Islet precursor cell (in vitro differentiated cells): ENCODE data around the gene PLEKHB2.
"Not testable (repeated sequence)": the region's sequence is repeated elsewhere in the genome, so short reads cannot be mapped to it uniquely, and the experiment has no call there.

ENCODE experiments used
- DNase-seq: peaks from one replicate; pipeline ENCODE4 v3.0.0-alpha.2; 2018

The PLEKHB2 gene

DNA sequence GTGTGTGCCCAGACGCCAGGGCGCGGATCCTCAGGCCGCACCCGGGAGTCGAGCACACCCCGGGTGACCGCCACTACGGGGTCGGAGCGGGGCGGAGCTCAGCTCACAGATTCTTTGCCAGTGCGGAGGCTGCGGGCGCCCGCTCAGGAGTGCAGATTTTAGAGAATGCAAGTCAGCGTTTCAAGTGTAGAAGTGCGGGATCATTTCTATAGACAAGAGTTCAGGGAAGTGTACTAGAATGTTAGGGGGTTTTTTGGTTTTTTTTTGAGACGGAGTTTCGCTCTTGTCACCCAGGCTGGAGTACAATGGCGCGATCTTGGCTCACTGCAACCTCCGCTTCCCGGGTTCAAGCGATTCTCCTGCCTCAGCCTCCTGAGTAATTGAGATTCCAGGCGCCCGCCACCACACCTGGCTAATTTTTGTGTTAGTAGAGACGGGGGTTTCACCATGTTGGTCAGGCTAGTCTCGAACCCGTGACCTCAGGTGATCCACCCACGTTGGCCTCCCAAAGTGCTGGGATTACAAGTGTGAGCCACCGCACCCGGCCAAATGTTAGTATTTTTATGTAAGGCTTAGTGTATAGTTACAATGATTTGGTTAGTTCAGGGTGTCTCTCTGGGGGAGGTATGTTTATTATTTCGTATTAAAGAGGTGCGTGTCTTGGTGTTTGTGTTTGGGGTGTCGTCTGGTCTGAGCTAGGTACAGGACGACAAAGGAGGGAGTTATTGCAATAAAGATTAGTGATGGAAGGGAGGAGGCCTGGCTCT, 11.3 kb upstream of the PLEKHB2 start:
- no peak for DNase-seq

- no peak for DNase-seq
These were observed 10.5 kb upstream of the PLEKHB2 start for GRCh38 chr2:131094463-131095281.

GRCh38 chr2:131103165-131103564, 2.0 kb upstream of the PLEKHB2 start:
- DNase-seq = no peak

GRCh38 chr2:131104487-131105155, 515 bp upstream of the PLEKHB2 start:
- DNase-seq = no peak

DNA sequence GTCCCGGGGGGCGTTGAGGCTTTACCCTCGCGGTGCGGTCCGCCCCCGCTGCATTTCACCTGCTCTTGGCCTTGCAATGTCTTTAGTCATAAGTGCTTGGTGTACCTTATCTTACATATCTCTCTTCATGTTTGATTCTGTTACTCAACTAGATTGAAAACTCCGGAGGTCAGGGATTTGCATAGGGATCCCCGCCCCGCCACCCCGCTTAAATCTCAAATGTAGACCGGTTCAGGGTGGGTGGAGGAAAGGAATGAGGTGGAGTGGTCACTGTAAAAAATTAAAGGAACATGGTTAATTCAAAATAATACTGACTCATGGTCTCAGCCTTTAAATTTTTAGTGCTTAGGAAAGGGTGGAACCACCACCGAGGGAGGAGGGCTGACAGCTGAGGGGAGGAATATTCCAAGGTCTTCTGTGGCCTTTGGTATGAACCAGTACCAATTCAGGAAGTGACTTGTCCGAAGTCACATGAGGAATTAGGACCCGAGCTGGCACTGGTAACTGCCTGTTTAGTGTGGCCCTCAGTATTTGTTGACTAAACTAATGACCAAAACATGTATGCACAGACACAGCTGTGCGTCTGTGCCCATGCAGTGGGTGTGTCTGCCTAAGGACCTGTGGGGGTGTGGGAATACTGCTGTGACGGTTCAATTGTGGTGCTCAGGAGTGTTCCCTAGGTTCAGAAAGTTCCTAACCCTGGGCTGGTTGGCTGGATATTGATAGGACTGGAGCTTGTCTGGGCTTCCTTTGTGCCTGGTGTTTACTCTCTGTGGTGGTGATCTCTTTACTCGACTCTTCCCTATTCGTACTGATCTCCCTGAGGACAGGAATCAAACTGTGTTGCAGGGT, 1.0 kb downstream of the PLEKHB2 start:
- DNase-seq = peak; percentile 77

- DNase-seq = no peak
These were observed 7.4 kb downstream of the PLEKHB2 start for GRCh38 chr2:131112529-131112928.

DNA sequence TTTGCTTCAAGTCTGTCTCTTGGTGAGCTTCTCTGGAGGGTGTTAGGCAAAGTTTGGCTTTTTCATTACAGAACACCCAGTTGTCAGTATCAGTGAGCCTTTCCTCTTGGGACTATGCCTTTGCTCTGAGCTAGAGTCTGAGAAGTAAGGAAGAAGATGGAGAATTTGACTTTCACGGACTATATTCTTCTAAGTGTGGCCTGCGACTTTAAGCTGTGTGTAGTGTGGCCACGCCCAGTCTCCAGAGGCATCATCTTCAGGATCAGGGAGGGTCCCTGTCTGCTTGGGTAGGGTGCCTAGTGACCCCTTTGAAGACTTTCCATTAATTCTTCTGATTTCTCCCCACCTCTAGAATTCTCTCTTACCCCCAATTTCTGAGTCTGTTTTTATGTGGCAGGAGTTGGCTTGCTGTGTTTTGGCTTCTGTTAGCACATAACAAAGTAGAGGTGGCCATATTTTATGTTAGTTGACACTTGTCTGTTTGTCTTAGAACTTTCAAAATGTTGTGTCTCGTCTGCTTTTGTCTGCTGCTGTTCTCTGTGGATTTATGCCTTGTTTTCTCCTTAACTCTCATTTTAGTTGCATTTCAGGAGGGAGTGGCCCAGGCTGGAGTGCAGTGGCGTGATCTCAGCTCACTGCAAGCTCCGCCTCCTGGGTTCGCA, 8.6 kb downstream of the PLEKHB2 start:
- DNase-seq = no peak

DNA sequence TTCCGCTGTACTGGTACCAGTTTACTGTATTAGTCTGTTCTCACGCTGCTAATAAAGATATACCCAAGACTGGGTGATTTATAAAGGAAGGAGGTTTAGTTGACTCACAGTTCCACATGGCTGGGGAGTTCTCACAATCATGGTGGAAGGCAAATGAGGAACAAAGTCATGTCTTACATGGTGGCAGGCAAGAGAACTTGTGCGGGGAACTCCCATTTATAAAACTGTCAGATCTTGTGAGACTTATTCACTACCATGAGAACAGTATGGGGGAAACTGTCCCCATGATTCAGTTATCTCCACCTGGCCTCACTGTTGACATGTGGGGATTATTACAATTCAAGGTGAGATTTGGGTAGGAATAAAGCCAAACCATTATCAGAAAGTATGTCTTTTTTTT, 9.8 kb downstream of the PLEKHB2 start:
- DNase-seq = not testable (repeated sequence)

DNA sequence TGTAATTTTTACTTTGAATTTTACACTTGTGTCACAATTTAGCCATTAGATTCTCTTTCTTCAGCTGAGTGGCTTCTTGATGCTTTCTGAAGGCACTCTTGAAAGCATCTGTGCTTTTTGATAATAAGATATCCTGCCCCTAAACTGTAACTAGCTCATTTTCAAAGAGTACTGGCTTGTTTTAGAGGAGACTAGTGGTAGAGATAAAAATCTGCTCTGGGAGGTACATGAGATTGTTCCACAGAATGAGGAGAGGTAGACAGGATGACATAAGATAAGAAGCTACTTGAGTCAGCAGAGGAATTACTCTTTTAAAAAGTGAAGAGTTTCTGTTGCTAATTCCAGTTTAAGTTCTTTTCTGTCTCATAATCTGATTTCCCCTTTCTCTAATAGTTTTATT, 10.6 kb downstream of the PLEKHB2 start:
- no peak for DNase-seq

- no peak for DNase-seq
These were observed 15.7 kb downstream of the PLEKHB2 start for GRCh38 chr2:131120815-131121317.

- no peak for DNase-seq
These were observed 16.3 kb downstream of the PLEKHB2 start for GRCh38 chr2:131121464-131121863.

DNA sequence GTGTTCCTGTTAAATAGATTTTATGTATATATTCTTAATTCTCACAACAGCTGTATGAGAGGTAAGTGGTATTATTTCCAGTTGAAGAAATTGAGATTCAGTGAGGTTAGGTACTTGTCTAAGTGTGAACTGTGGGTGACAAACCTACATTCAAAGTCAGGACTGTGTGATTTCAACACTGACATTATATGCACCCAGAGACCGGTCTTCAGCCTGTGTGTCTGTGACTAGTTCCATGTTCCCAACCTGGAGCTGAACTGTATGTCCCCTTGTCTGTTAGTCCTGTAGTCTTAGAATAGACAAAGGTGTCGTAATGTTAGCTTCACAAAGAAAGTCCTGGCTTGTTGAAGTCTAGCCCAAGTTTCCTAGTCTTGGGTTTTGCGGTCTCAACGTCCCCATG, 17.4 kb downstream of the PLEKHB2 start:
- DNase-seq = no peak

- no peak for DNase-seq
These were observed 18.1 kb downstream of the PLEKHB2 start for GRCh38 chr2:131123192-131123591.

- DNase-seq = no peak
These were observed 20.1 kb downstream of the PLEKHB2 start for GRCh38 chr2:131125195-131125757.

GRCh38 chr2:131126436-131126835, 21.3 kb downstream of the PLEKHB2 start:
- DNase-seq = no peak

DNA sequence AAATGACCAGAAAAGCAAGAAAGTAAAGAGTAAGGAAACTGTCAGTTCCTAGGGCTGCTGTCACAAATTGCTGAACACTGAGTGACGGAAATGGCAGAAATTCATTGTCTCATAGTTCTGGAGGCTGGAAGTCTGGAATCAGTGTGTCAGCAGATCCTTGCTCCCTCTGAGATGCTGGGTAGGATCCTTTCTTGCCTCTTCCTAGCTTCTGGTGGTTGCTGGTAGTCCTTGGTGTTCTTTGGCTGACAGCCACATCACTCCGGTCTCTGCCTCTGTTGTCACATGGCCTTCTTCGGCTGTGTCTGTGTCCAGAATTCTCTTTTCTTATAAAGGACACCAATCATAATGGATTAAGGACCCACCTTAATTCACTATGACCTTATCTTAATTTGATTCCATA, 21.9 kb downstream of the PLEKHB2 start:
- DNase-seq = no peak

GRCh38 chr2:131127981-131128380, 22.8 kb downstream of the PLEKHB2 start:
- DNase-seq = no peak

- no peak for DNase-seq
These were observed 25.1 kb downstream of the PLEKHB2 start for GRCh38 chr2:131130298-131130596.

DNA sequence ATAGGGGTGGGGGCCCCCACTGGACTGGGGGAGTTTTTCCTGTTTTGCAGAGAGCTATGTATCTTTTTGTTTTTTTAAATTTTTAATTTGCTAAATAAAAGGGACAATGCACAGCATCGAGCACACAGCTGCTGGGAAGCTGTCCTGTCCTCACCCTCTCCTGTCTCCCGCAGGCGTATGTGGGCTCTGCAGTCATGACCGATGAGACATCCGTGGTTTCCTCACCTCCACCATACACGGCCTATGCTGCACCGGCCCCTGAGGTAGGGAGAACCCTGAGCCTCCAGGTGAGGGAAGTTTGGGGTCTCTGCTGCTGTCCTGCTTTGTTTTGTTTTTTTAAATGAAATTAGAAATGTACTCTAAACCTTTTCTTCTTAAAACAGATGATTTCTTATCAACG, 27.6 kb downstream of the PLEKHB2 start:
- no peak for DNase-seq

GRCh38 chr2:131140581-131140980, 35.4 kb downstream of the PLEKHB2 start:
- DNase-seq = no peak

- DNase-seq = no peak
These were observed 37.7 kb downstream of the PLEKHB2 start for GRCh38 chr2:131142849-131143248.

GRCh38 chr2:131143803-131144202, 38.7 kb downstream of the PLEKHB2 start:
- no peak for DNase-seq
